Measurements from ENCODE around the gene ZFHX2.
"Not testable (repeated sequence)": the region's sequence is repeated elsewhere in the genome, so short reads cannot be mapped to it uniquely, and the experiment has no call there.

ZFHX2 gene

GRCh38 chr14:23551266-23552028, at the start of gene ZFHX2:
ZFHX2 (minus strand) TSS chr14:23551765; CDS start chr14:23535325, 16,440 bp downstream.
- Histone ChIP-seq H3K4me3 (ENCODE audit: low read length) (peak within 1 kb of the TSS; percentile 82), H3K4me1 (ENCODE audit: control insufficient read depth, low read depth, low read length) (peaks cover 44% of the 10 kb centered on the region), H3K9me3 (ENCODE audit: control insufficient read depth, low read depth, low read length) (no peaks in the 10 kb centered on the region), H3K36me3 (ENCODE audit: control insufficient read depth, low read depth, low read length) (no peaks in the 10 kb centered on the region), H3K27me3 (ENCODE audit: control insufficient read depth, insufficient read depth, low read length) (no peaks in the 10 kb centered on the region), H3K9ac (ENCODE audit: low read length) (peak within 1 kb of the TSS; percentile 85), H3K27ac (ENCODE audit: low read length) (peak within 1 kb of the TSS; percentile 74)

GRCh38 chr14:23600806-23601205, 49.2 kb upstream of the ZFHX2 start:
- H3K27me3 ChIP-seq (ENCODE audit: control insufficient read depth, insufficient read depth, low read length) = no peaks in the 10 kb centered on the region

GRCh38 chr14:23600322-23600707, 48.8 kb upstream of the ZFHX2 start:
- H3K36me3 ChIP-seq (ENCODE audit: control insufficient read depth, low read depth, low read length) = no peaks in the 10 kb centered on the region
- H3K4me3 ChIP-seq (ENCODE audit: low read length) = no peak overlapping the region
- H3K4me1 ChIP-seq (ENCODE audit: control insufficient read depth, low read depth, low read length) = no peaks in the 10 kb centered on the region
- H3K27ac ChIP-seq (ENCODE audit: low read length) = no peak overlapping the region
- H3K9me3 ChIP-seq (ENCODE audit: control insufficient read depth, low read depth, low read length) = no peaks in the 10 kb centered on the region
- H3K9ac ChIP-seq (ENCODE audit: low read length) = no peak overlapping the region
- H3K27me3 ChIP-seq (ENCODE audit: control insufficient read depth, insufficient read depth, low read length) = no peaks in the 10 kb centered on the region

More at GRCh38 chr14:23600806-23601205, 49.2 kb upstream of the ZFHX2 start:
- Histone ChIP-seq H3K4me1 (ENCODE audit: control insufficient read depth, low read depth, low read length) (no peaks in the 10 kb centered on the region), H3K27ac (ENCODE audit: low read length) (no peak overlapping the region), H3K4me3 (ENCODE audit: low read length) (no peak overlapping the region), H3K36me3 (ENCODE audit: control insufficient read depth, low read depth, low read length) (no peaks in the 10 kb centered on the region), H3K9ac (ENCODE audit: low read length) (no peak overlapping the region), H3K9me3 (ENCODE audit: control insufficient read depth, low read depth, low read length) (no peaks in the 10 kb centered on the region)

- not testable (repeated sequence) for H3K36me3 ChIP-seq (ENCODE audit: control insufficient read depth, low read depth, low read length); H3K27me3 ChIP-seq (ENCODE audit: control insufficient read depth, insufficient read depth, low read length); H3K4me1 ChIP-seq (ENCODE audit: control insufficient read depth, low read depth, low read length); H3K9me3 ChIP-seq (ENCODE audit: control insufficient read depth, low read depth, low read length); H3K27ac ChIP-seq (ENCODE audit: low read length); H3K4me3 ChIP-seq (ENCODE audit: low read length); H3K9ac ChIP-seq (ENCODE audit: low read length)
Observed at GRCh38 chr14:23594191-23594590, 42.6 kb upstream of the ZFHX2 start.

GRCh38 chr14:23590198-23590597, 38.6 kb upstream of the ZFHX2 start:
- Histone ChIP-seq H3K9me3 (ENCODE audit: control insufficient read depth, low read depth, low read length) (no peaks in the 10 kb centered on the region), H3K27me3 (ENCODE audit: control insufficient read depth, insufficient read depth, low read length) (no peaks in the 10 kb centered on the region), H3K9ac (ENCODE audit: low read length) (no peak overlapping the region), H3K4me3 (ENCODE audit: low read length) (no peak overlapping the region), H3K36me3 (ENCODE audit: control insufficient read depth, low read depth, low read length) (no peaks in the 10 kb centered on the region), H3K4me1 (ENCODE audit: control insufficient read depth, low read depth, low read length) (peaks cover 4% of the 10 kb centered on the region), H3K27ac (ENCODE audit: low read length) (no peak overlapping the region)

- no peak overlapping the region for H3K27ac ChIP-seq (ENCODE audit: low read length)
- no peaks in the 10 kb centered on the region for H3K9me3 ChIP-seq (ENCODE audit: control insufficient read depth, low read depth, low read length)
- H3K4me3 ChIP-seq (ENCODE audit: low read length) = no peak overlapping the region
Observed at GRCh38 chr14:23589606-23590005, 38.0 kb upstream of the ZFHX2 start.

GRCh38 chr14:23588884-23589598, 37.5 kb upstream of the ZFHX2 start:
- Histone ChIP-seq H3K4me3 (ENCODE audit: low read length) (no peak overlapping the region), H3K9me3 (ENCODE audit: control insufficient read depth, low read depth, low read length) (no peaks in the 10 kb centered on the region), H3K4me1 (ENCODE audit: control insufficient read depth, low read depth, low read length) (peaks cover 4% of the 10 kb centered on the region), H3K27me3 (ENCODE audit: control insufficient read depth, insufficient read depth, low read length) (no peaks in the 10 kb centered on the region), H3K27ac (ENCODE audit: low read length) (no peak overlapping the region), H3K9ac (ENCODE audit: low read length) (no peak overlapping the region), H3K36me3 (ENCODE audit: control insufficient read depth, low read depth, low read length) (no peaks in the 10 kb centered on the region)

More at GRCh38 chr14:23589606-23590005, 38.0 kb upstream of the ZFHX2 start:
- no peak overlapping the region for H3K9ac ChIP-seq (ENCODE audit: low read length)
- no peaks in the 10 kb centered on the region for H3K36me3 ChIP-seq (ENCODE audit: control insufficient read depth, low read depth, low read length)
- no peaks in the 10 kb centered on the region for H3K27me3 ChIP-seq (ENCODE audit: control insufficient read depth, insufficient read depth, low read length)
- H3K4me1 ChIP-seq (ENCODE audit: control insufficient read depth, low read depth, low read length) = peaks cover 4% of the 10 kb centered on the region

GRCh38 chr14:23584527-23585203, 33.1 kb upstream of the ZFHX2 start:
- not testable (repeated sequence) for H3K4me3 ChIP-seq (ENCODE audit: low read length); H3K27ac ChIP-seq (ENCODE audit: low read length); H3K4me1 ChIP-seq (ENCODE audit: control insufficient read depth, low read depth, low read length); H3K27me3 ChIP-seq (ENCODE audit: control insufficient read depth, insufficient read depth, low read length); H3K9me3 ChIP-seq (ENCODE audit: control insufficient read depth, low read depth, low read length); H3K36me3 ChIP-seq (ENCODE audit: control insufficient read depth, low read depth, low read length); H3K9ac ChIP-seq (ENCODE audit: low read length)

GRCh38 chr14:23583761-23584526, 32.4 kb upstream of the ZFHX2 start:
- not testable (repeated sequence) for H3K4me3 ChIP-seq (ENCODE audit: low read length); H3K9me3 ChIP-seq (ENCODE audit: control insufficient read depth, low read depth, low read length); H3K27me3 ChIP-seq (ENCODE audit: control insufficient read depth, insufficient read depth, low read length); H3K27ac ChIP-seq (ENCODE audit: low read length); H3K36me3 ChIP-seq (ENCODE audit: control insufficient read depth, low read depth, low read length); H3K9ac ChIP-seq (ENCODE audit: low read length)
- H3K4me1 ChIP-seq (ENCODE audit: control insufficient read depth, low read depth, low read length) = peaks cover 12% of the 10 kb centered on the region

- H3K9me3 ChIP-seq (ENCODE audit: control insufficient read depth, low read depth, low read length) = no peaks in the 10 kb centered on the region
- no peak overlapping the region for H3K9ac ChIP-seq (ENCODE audit: low read length)
- peaks cover 10% of the 10 kb centered on the region for H3K4me1 ChIP-seq (ENCODE audit: control insufficient read depth, low read depth, low read length)
- no peak overlapping the region for H3K27ac ChIP-seq (ENCODE audit: low read length)
- no peaks in the 10 kb centered on the region for H3K36me3 ChIP-seq (ENCODE audit: control insufficient read depth, low read depth, low read length)
- no peaks in the 10 kb centered on the region for H3K27me3 ChIP-seq (ENCODE audit: control insufficient read depth, insufficient read depth, low read length)
- no peak overlapping the region for H3K4me3 ChIP-seq (ENCODE audit: low read length)
Observed at GRCh38 chr14:23582906-23583760, 31.6 kb upstream of the ZFHX2 start.
